HepG2 (cell line): ENCODE data around the gene ERMP1. TPM values are rescaled to one million over a fixed set of nuclear protein-coding genes. Genes with fewer than 3 reads are reported as not detected.
A peak's percentile ranks its signal among the peaks of the same experiment; 100 is the strongest.

Experiments
- ARID5B ChIP-seq: IDR thresholded peaks from 2 replicates; pipeline ENCODE4 v1.4.0; 2020; ENCODE audit warnings: mild to moderate bottlenecking, missing genetic modification reagents
- CREBL2 ChIP-seq: sonication (generic); formaldehyde crosslinking; IDR thresholded peaks from 2 replicates; pipeline ENCODE4 v1.8.1; 2023; ENCODE audit warnings: missing genetic modification reagents, mild to moderate bottlenecking, borderline replicate concordance
- EZH2 ChIP-seq: conservative IDR thresholded peaks from 2 replicates; pipeline ENCODE4 v1.6.1; 2012; ENCODE audit warnings: mild to moderate bottlenecking, low read depth, low read length, moderate library complexity
- GZF1 ChIP-seq: sonication (generic); formaldehyde crosslinking; IDR thresholded peaks from 2 replicates; pipeline ENCODE4 v1.5.1; 2020; ENCODE audit warnings: mild to moderate bottlenecking, missing genetic modification reagents
- HOXA3 ChIP-seq: sonication (generic); formaldehyde crosslinking; IDR thresholded peaks from 2 replicates; pipeline ENCODE4 v1.5.0; 2020; ENCODE audit warnings: missing genetic modification reagents
- MED1 ChIP-seq: sonication (generic); formaldehyde crosslinking; IDR thresholded peaks from 2 replicates; pipeline ENCODE4 v1.4.0; 2020; ENCODE audit warnings: missing genetic modification reagents
- MED13 ChIP-seq: sonication (generic); formaldehyde crosslinking; IDR thresholded peaks from 2 replicates; pipeline ENCODE4 v1.5.0; 2020; ENCODE audit warnings: missing genetic modification reagents
- MXD4 ChIP-seq: IDR thresholded peaks from 2 replicates; pipeline ENCODE4 v1.6.1; 2016; ENCODE audit warnings: mild to moderate bottlenecking, missing biosample characterization, missing genetic modification reagents
- NCOA1 ChIP-seq: sonication (generic); formaldehyde crosslinking; IDR thresholded peaks from 2 replicates; pipeline ENCODE4 v1.9.0; 2021; ENCODE audit warnings: missing genetic modification reagents
- NR2F2 ChIP-seq: IDR thresholded peaks from 2 replicates; pipeline ENCODE4 v1.6.1; 2012; ENCODE audit warnings: low read depth, inconsistent platforms, borderline replicate concordance
- PHF20 ChIP-seq: sonication (generic); formaldehyde crosslinking; IDR thresholded peaks from 2 replicates; pipeline ENCODE4 v1.5.0; 2020; ENCODE audit warnings: mild to moderate bottlenecking, missing genetic modification reagents
- PLSCR1 ChIP-seq: sonication (generic); formaldehyde crosslinking; IDR thresholded peaks from 2 replicates; pipeline ENCODE4 v1.5.0; 2020; ENCODE audit warnings: missing genetic modification reagents, mild to moderate bottlenecking, borderline replicate concordance
- POGZ ChIP-seq: sonication (generic); formaldehyde crosslinking; IDR thresholded peaks from 2 replicates; pipeline ENCODE4 v1.4.0; 2020; ENCODE audit warnings: mild to moderate bottlenecking, missing genetic modification reagents
- SALL2 ChIP-seq: sonication (generic); formaldehyde crosslinking; IDR thresholded peaks from 2 replicates; pipeline ENCODE4 v1.8.1; 2023; ENCODE audit warnings: mild to moderate bottlenecking, missing genetic modification reagents, inconsistent platforms
- SATB2 ChIP-seq: sonication (generic); formaldehyde crosslinking; IDR thresholded peaks from 2 replicates; pipeline ENCODE4 v1.5.0; 2020; ENCODE audit warnings: missing genetic modification reagents
- SIX4 ChIP-seq: sonication (generic); formaldehyde crosslinking; IDR thresholded peaks from 2 replicates; pipeline ENCODE4 v1.4.0; 2020; ENCODE audit warnings: missing genetic modification reagents
- ZNF138 ChIP-seq: sonication (generic); formaldehyde crosslinking; IDR thresholded peaks from 2 replicates; pipeline ENCODE4 v1.5.0; 2020; ENCODE audit warnings: mild to moderate bottlenecking, low read depth, missing genetic modification reagents
- ZNF20 ChIP-seq: sonication (generic); formaldehyde crosslinking; IDR thresholded peaks from 2 replicates; pipeline ENCODE4 v1.4.0; 2020; ENCODE audit warnings: mild to moderate bottlenecking, moderate library complexity, missing genetic modification reagents
- ZNF513 ChIP-seq: sonication (generic); formaldehyde crosslinking; conservative IDR thresholded peaks from 2 replicates; pipeline ENCODE4 v1.5.0; 2020; ENCODE audit warnings: missing genetic modification reagents
- ZNF549 ChIP-seq: sonication (generic); formaldehyde crosslinking; IDR thresholded peaks from 2 replicates; pipeline ENCODE4 v1.5.0; 2020; ENCODE audit warnings: missing genetic modification reagents
- ZNF605 ChIP-seq: sonication (generic); formaldehyde crosslinking; IDR thresholded peaks from 2 replicates; pipeline ENCODE4 v1.8.0; 2022; ENCODE audit warnings: mild to moderate bottlenecking, missing genetic modification reagents
- ZNF709 ChIP-seq: sonication (generic); formaldehyde crosslinking; IDR thresholded peaks from 2 replicates; pipeline ENCODE4 v1.5.0; 2020; ENCODE audit warnings: mild to moderate bottlenecking, missing genetic modification reagents
- ZNF776 ChIP-seq: sonication (generic); formaldehyde crosslinking; IDR thresholded peaks from 2 replicates; pipeline ENCODE4 v1.4.0; 2020; ENCODE audit warnings: mild to moderate bottlenecking, missing genetic modification reagents
- ZSCAN22 ChIP-seq: sonication (generic); formaldehyde crosslinking; IDR thresholded peaks from 2 replicates; pipeline ENCODE4 v1.4.0; 2020; ENCODE audit warnings: mild to moderate bottlenecking, missing genetic modification reagents
- polyA plus RNA-seq, 8 experiments: library from polyadenylated mRNA; depleted of rRNA in 3 of 8; stranded (reverse) in 7 of 8; unstranded in 1 of 8; fragments of >200 nt; fragmentation: Illumina TruSeq in 4 of 8; extraction: Trizol in 4 of 8; gene quantifications; 2 replicates each; pipeline versions ENCODE4 v1.2.1 to v1.2.3, GENCODE V29; 2011 to 2016; ENCODE audit warnings: low read depth in 4 of 8, missing spikeins in 1 of 8, mixed read lengths in 1 of 8; ENCODE audit not compliant: insufficient read depth in 1 of 8
- total RNA-seq, 5 experiments: library from RNA; depleted of rRNA; stranded (reverse); fragments of >200 nt; fragmentation: Illumina TruSeq; extraction: Trizol; gene quantifications; 2 replicates each; pipeline ENCODE4 v1.2.3, GENCODE V29; 2016; ENCODE audit warnings: low read depth in 1 of 5

The ERMP1 gene
- total and polyA plus RNA-seq, 2 of the 13 experiments (the other 11 are each of a cell fraction or from before 2014, with no cell fraction given), result 40.9 to 65.4 TPM

GRCh38 chr9:5832538-5833529 is at the start of gene ERMP1 (continued):
- TF ChIP-seq ZNF513 (CRISPR knock-in tag) (peak; percentile 93; the same call in 1 of the 2 replicates), ZNF709 (CRISPR knock-in tag) (peak; percentile 92), HOXA3 (CRISPR knock-in tag) (peak; percentile 83), POGZ (CRISPR knock-in tag) (peak; percentile 75), ZNF138 (CRISPR knock-in tag) (peak; percentile 24; the same call in 1 of the 2 replicates), ARID5B (peak; percentile 74), NCOA1 (CRISPR knock-in tag) (peak; percentile 61; the same call in 1 of the 2 replicates), GZF1 (CRISPR knock-in tag) (peak; percentile 69; the same call in 1 of the 2 replicates), MED13 (CRISPR knock-in tag) (0 out of 2 replicates have a peak, but pooled peaks have one; percentile 73), CREBL2 (peak; percentile 41; the same call in 1 of the 2 replicates), MED1 (CRISPR knock-in tag) (peak; percentile 78), PLSCR1 (no peak), ZNF549 (CRISPR knock-in tag) (peak; percentile 42; the same call in 1 of the 2 replicates), EZH2 (no peak), PHF20 (no peak; the same call in 1 of the 2 replicates), SALL2 (CRISPR knock-in tag) (peak; percentile 40; the same call in 1 of the 2 replicates), ZSCAN22 (no peak), NR2F2 (peak; percentile 9; the same call in 1 of the 2 replicates), ZNF20 (CRISPR knock-in tag) (no peak), MXD4 (CRISPR knock-in tag) (peak; percentile 85), ZNF605 (CRISPR knock-in tag) (peak; percentile 79), SIX4 (CRISPR knock-in tag) (no peak), SATB2 (CRISPR knock-in tag) (no peak), ZNF776 (CRISPR knock-in tag) (peak; percentile 90)
